Measurements from ENCODE around the gene IL1RAPL1. TPM values are rescaled to one million over a fixed set of nuclear protein-coding genes. Genes with fewer than 3 reads are reported as not detected.
A peak's percentile ranks its signal among the peaks of the same experiment; 100 is the strongest.
"Not testable (repeated sequence)": the region's sequence is repeated elsewhere in the genome, so short reads cannot be mapped to it uniquely, and the experiment has no call there.

Gene IL1RAPL1
- total RNA-seq, 1 donor from 2014 or later: not detected

DNA sequence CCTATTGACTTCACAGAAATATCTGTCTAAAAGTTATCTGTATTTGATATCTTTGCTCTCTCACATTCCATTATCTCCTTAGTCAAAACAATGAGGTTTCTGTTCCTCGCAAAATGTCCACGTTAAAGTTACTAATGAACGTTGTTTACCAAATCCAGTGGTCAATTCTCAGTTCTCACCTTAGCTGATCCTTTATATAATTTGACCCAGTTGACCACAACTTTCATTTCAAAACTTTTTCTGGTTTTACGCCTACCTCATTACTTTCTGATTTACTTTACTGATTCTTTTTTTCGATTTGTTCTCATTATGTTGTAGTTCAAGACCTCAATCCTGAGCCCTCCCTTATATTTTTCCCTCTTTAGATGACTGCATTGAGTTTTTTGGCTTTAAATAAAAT lies 186.6 kb downstream of the IL1RAPL1 start:
- no peaks in the 10 kb centered on the region for H3K27me3 ChIP-seq (ENCODE audit: control insufficient read depth, insufficient read depth, low read length)
- TF ChIP-seq, protein P1, sequence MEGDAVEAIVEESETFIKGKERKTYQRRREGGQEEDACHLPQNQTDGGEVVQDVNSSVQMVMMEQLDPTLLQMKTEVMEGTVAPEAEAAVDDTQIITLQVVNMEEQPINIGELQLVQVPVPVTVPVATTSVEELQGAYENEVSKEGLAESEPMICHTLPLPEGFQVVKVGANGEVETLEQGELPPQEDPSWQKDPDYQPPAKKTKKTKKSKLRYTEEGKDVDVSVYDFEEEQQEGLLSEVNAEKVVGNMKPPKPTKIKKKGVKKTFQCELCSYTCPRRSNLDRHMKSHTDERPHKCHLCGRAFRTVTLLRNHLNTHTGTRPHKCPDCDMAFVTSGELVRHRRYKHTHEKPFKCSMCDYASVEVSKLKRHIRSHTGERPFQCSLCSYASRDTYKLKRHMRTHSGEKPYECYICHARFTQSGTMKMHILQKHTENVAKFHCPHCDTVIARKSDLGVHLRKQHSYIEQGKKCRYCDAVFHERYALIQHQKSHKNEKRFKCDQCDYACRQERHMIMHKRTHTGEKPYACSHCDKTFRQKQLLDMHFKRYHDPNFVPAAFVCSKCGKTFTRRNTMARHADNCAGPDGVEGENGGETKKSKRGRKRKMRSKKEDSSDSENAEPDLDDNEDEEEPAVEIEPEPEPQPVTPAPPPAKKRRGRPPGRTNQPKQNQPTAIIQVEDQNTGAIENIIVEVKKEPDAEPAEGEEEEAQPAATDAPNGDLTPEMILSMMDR (IDR thresholded peaks at IDR 0.05; ENCODE audit: insufficient read depth, low read length, severe bottlenecking): no peak
- FAIRE-seq: no peak
- DNase-seq (ENCODE audit: low read depth): no peak
- H3K4me3 ChIP-seq (ENCODE audit: low read depth, low read length): no peak overlapping the region
- H3K36me3 ChIP-seq (ENCODE audit: control insufficient read depth, insufficient read depth, low read length): no peaks in the 10 kb centered on the region

DNA sequence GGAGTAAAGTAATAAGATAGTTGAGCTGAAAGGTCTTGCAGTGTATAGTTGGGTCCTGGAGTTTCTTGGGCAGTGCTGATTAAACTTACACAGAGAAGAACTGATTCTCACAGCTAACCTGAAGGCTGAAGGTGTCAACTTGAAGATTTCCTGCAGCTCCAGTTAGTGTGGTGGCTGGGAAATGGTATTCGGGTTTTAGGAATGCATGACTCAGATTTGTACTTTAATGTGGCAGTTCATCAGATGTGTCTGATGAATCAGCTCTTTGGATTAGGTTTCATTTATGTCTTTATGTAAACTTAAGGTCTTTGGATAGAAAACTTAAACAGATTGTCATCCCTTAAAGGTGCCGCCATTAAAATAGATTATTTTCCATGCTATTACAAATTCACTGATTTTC lies 200.0 kb downstream of the IL1RAPL1 start:
- no peak overlapping the region for H3K4me3 ChIP-seq (ENCODE audit: low read depth, low read length)
- FAIRE-seq (no peak), DNase-seq (ENCODE audit: low read depth) (peak; percentile 64)
- no peaks in the 10 kb centered on the region for H3K36me3 ChIP-seq (ENCODE audit: control insufficient read depth, insufficient read depth, low read length)
- TF ChIP-seq, protein P1 (IDR thresholded peaks at IDR 0.05; ENCODE audit: insufficient read depth, low read length, severe bottlenecking): no peak
- H3K27me3 ChIP-seq (ENCODE audit: control insufficient read depth, insufficient read depth, low read length): no peaks in the 10 kb centered on the region

DNA sequence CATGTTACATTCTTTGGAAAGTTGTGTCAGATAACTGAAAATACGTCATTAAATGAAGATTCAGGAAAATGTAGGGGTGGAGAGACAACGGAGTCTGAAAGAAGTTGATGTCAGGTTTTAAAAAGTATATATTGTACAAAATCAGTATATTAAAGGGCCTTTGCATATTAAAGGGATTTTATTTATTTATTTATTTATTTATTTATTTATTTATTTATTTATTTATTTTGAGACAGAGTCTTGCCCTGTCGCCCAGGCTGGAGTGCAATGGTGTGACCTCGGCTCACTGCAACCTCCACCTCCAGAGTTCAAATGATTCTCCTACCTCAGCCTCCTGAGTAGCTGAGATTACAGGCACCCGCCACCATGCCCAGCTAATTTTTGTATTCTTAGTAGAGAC lies 213.4 kb downstream of the IL1RAPL1 start:
- not testable (repeated sequence) for DNase-seq (ENCODE audit: low read depth); FAIRE-seq; H3K27me3 ChIP-seq (ENCODE audit: control insufficient read depth, insufficient read depth, low read length); H3K36me3 ChIP-seq (ENCODE audit: control insufficient read depth, insufficient read depth, low read length); H3K4me3 ChIP-seq (ENCODE audit: low read depth, low read length)

DNA sequence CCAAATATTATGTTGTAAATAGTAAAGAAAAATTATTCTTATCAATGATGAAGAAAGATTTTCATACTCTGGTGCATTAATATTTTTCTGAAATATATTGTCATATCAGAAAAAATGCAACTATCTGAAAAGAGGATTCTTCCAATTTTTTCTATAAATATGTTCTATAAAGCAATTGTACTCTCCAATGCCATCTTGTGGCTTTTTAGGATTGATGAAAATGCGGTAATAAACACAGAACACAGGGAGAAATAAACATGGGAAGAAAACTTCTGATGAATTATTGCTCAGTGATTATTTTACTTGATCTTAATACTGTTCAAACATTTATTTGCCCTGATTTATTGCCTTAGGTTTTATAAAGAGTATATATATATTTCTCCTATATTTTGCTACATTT lies 215.4 kb downstream of the IL1RAPL1 start:
- FAIRE-seq (no peak), DNase-seq (ENCODE audit: low read depth) (no peak)
- TF ChIP-seq, protein P1 (IDR thresholded peaks at IDR 0.05; ENCODE audit: insufficient read depth, low read length, severe bottlenecking): no peak
- H3K36me3 ChIP-seq (ENCODE audit: control insufficient read depth, insufficient read depth, low read length): no peaks in the 10 kb centered on the region
- H3K4me3 ChIP-seq (ENCODE audit: low read depth, low read length): no peak overlapping the region
- H3K27me3 ChIP-seq (ENCODE audit: control insufficient read depth, insufficient read depth, low read length): no peaks in the 10 kb centered on the region

DNA sequence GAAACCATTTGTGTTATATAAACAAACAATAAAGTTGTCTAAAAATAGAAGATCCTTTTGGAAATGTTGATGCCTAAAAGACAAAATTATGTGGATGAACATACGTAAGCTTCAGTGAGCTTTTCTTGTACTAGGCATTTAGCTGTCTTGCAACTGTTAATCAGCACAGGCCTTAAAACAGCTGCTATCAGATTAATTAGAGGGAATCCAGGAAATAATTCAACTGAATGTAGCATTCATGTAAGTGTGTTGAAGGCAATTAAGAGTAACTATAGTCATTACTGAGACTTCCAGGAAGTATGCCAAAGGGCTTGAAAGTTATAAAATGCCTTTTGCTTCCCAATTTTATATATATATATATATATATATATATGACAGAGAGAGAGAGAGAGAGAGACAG lies 248.7 kb downstream of the IL1RAPL1 start:
- Histone ChIP-seq H3K27me3 (ENCODE audit: control insufficient read depth, insufficient read depth, low read length) (no peaks in the 10 kb centered on the region), H3K36me3 (ENCODE audit: control insufficient read depth, insufficient read depth, low read length) (no peaks in the 10 kb centered on the region), H3K4me3 (ENCODE audit: low read depth, low read length) (no peak overlapping the region)
- DNase-seq (ENCODE audit: low read depth) (no peak), FAIRE-seq (no peak)
- TF ChIP-seq, protein P1 (IDR thresholded peaks at IDR 0.05; ENCODE audit: insufficient read depth, low read length, severe bottlenecking): no peak

DNA sequence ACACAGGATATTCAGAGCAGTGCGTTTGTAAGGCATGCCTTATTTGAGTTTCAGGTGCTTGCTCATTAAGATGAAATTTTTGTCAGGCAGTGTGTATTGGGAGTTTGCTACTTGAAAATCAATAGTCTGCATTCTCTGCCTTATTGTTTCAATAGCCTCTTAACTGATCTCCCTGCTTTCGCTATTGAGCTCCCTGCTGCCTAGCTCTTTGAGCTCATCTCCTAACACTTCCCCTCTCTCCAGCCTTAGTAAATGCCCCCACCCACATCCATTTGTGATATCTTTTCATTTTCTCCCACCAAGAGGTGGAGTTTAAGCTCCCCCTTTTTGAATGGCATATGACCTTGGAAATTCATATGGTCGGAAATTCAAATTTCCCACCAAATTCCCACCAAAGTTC lies 256.6 kb downstream of the IL1RAPL1 start:
- TF ChIP-seq, protein P1 (IDR thresholded peaks at IDR 0.05; ENCODE audit: insufficient read depth, low read length, severe bottlenecking): no peak
- FAIRE-seq: no peak
- Histone ChIP-seq H3K27me3 (ENCODE audit: control insufficient read depth, insufficient read depth, low read length) (no peaks in the 10 kb centered on the region), H3K4me3 (ENCODE audit: low read depth, low read length) (no peak overlapping the region), H3K36me3 (ENCODE audit: control insufficient read depth, insufficient read depth, low read length) (no peaks in the 10 kb centered on the region)
- DNase-seq (ENCODE audit: low read depth): no peak

All from bronchial epithelial cell (primary cell).